Measurements from ENCODE around the gene NUDT14.

The NUDT14 gene

DNA sequence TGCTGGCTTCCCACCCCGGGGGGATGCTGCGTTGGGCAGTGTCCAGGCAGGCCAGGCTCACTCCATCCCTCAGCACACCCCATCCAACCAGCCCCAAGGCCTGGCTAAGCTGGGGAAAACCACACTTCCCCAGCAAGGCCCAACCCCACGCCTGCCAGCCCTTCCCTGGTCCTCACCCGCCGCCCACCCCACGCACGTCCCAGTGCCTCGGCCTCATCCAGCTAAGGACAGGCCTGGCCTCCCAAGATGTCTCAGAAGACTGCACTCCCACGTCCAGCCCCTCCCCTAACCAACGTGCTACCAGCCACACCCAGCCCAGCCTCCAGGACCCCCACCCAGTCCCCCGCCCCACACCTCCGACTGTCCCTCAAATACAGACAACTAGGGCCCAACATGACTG is 22.3 kb downstream of the NUDT14 start:
- DNase-seq (ENCODE audit: low spot score) = no peak

DNA sequence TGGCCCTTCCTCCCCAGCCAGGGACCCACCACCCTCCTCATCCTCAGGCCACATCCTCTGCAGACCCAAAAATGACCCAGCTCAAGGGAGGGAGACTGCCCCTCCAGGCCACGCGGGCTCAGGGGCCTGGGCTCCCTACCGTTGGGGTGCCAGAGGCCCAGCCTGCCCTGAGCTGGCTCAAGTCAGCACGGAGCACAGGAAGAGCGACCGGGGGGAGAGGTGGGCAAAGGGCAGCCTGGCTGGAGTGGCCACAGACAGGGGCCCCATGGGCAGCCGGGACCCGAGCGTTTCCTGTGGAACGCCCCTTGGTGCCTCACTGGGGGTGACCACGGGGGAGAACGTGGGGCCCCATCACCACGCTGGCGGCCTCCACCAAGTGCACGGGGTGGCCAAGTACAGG is 23.2 kb downstream of the NUDT14 start:
- no peak for DNase-seq (ENCODE audit: low spot score)

DNA sequence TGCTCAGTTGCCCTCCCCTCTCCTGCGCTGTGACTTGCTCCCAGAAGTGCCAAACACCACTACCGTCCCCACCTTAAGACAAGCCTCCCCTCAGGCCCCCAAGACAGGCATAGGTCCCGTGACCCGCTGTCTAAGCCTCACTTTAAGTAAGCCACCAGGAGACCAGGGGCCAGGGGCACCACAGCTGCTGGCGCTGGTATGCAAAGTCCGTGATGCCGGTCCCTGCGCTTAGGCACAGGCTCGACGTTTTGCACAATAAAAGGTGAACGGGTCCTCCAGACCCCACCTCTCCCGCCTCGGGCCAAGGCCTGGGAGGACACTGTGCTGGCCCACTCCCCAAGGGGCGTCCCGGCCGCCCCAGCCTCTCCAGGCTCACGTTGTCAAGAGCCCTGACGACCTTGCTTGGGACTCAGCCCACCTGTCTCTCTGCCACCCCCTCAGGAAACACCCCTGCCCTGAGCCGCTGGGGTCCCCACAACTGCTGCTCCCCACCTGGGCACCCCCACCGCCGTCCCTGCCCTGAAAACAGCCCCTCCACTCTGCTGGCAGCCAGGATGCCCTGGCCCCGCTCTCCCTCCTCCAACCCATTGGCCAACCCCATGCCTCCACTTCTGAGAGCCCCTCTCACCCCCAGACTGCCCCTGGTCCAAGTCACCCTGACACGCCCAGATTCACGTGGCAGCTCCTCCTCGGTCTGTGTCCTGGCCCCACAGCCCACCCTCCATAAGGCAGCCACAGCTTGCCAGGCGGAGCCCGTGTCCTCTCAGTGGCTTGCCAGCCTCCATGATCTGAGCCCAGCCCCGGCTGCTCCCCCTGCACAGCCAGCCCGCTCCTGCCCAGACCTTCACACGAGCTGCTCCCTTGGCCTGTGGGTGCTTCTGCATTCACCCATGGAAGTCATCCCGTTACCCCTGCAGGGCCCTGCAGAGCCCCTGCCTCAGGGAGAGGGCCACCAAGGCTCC is 24.4 kb downstream of the NUDT14 start:
- no peak for DNase-seq (ENCODE audit: low spot score)

DNA sequence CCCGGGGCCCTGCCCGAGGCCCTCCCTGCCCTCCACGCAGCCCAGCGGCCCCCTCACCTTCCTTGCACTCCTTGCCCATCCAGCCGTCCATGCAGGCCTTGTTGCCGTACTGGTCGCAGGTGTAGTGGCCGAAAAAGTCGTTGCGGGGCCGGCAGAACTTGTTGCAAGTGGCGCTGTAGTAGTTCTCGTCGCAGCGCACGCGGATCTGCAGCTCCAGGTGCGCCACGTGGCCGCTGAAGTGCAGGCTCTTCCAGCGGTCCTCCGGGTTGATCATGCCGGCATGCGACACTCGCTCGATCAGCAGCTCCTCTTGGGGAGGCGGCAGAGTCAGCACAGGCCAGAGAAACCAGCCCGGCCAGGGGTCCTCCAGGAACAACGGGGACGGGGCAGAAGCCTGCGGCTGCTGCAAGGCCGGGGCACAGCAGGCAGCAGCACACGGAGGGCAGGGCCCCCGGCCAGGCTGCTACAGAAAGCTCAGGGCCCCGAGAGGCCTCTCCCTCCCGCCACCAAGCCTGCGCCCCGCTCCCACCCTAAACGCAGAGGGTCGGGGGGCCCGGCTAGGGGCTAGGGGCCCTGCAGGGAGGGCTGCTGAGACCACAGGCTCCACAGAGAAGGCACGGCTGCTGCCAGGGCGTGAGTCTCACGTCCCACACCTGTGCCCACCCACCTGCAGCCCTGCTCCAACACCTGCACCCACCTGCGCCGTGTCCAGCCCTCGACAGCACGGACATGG is 25.3 kb downstream of the NUDT14 start:
- no peak for DNase-seq (ENCODE audit: low spot score)

DNA sequence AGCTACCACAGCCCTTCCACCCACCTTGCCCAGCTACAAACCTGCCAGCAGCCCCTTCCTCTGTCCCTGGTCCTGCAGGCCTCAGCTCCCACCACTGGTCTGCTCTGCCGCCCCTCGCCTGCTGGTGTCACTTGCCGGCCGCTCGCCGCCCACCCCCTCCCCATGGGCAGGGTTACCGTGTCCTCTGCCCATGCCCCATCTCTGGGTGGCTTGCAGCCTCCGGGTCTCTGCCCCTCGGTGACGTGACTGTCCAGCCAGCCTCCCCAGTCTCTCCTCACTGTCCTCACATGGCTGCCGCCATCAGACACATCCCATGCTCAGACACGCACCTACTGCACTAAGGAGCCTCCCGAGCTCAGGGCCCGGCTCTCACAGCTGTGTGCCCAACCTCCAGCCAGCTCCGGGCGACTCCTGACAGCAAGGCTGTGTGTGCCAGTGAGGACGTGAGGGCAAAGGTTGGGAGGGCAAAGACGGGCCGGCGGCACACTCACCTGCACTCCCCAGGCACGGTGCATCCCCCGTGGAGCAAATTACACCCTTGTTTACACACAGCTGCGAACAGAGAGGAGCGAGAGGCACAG is 26.0 kb downstream of the NUDT14 start:
- DNase-seq (ENCODE audit: low spot score) = no peak

DNA sequence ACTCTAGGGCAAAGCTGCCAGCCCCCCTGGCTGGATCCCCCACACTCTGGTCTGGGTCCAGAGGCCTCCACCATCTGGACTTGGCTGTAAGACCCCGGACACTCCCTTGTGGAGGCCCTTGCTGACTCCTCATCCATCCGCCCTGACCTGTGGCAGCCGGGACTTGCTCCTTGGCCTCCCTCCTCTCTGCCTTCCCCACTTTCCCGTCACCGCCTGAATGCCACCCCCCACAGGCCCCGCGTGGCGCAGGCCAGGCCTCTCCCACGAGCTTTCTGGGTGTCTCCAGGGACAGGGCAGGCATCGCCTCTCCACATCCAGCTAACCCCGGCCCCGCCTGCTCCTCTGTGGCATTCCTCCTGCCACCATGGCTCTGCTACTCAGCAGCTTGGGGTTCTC is 26.6 kb downstream of the NUDT14 start:
- DNase-seq (ENCODE audit: low spot score) = no peak

DNA sequence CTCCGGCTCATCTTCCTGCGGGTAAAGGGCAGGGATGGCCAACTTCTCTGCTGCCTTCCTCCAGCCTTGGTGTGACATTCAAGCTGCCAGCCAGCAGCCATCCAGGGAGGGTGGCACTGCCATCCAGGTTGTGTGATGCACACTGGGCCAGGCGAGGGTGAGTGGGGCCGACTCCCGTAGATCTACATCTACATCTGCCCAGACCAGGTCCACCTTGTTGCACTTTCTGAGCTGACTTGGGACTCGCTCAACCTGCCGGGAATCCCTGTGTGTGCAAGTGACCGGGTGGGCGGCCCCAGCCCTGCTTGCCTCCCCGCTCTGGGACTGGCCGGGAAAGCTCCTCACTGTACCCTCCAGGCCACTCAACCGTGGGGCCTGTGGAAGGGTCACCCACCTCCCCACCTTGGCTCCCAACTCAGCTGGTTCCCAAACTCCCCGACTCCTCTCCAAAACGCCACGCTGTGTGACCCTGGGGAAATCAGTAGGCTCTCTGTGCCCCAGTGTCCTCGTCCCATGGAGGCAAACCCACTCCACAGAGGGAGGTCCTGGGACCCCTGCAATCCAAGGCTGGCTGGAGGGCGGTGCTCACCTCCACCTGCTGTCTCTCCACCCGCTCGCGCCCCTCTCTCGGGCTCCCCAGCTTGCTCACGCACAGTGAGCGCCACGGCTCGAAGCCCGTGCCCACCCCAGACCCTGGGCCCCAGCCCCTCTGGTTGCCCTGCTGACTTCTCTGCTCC is 27.2 kb downstream of the NUDT14 start:
- DNase-seq (ENCODE audit: low spot score) = no peak

DNA sequence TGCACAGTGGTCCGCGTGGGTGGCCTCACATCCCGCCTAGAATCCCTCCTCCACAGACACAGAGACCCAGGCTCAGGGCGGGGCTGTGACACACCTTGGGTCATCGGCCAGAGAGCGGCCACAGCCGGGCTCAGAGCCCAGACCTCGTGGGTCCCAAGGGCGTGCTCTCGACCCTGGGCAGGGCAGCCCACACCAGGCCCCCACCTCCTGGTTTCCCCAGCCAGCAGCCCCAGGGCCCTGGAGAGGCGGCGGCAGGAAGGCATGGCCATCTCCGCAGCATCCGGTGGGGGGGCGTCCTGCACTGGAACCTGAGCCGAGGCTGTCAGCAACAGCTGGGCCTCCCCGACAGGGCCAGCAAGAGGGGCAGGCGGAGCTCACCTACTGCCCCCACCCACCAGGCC is 27.8 kb downstream of the NUDT14 start:
- no peak for DNase-seq (ENCODE audit: low spot score)

DNA sequence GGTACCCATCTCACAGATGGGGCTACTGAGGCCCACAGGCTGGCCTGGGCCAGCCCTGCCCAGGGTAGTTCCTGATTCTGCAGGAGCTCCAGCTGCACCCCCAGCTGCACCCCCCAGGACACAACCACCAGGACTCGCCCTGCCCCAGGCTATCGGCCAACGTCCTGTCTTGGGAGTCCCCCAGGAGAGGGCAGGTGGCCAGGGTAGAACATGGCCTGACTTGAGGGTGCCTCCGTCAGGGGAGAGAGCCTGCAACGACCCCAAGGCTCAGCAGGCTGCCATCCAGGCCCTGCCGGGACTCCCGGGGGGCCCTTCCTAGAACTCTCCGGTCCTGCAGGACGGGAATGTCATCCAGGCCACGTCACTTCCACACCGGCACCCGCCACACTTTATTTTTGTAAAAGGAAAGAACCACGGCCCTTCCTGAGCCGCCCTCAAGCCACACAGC is 28.3 kb downstream of the NUDT14 start:
- no peak for DNase-seq (ENCODE audit: low spot score)

DNA sequence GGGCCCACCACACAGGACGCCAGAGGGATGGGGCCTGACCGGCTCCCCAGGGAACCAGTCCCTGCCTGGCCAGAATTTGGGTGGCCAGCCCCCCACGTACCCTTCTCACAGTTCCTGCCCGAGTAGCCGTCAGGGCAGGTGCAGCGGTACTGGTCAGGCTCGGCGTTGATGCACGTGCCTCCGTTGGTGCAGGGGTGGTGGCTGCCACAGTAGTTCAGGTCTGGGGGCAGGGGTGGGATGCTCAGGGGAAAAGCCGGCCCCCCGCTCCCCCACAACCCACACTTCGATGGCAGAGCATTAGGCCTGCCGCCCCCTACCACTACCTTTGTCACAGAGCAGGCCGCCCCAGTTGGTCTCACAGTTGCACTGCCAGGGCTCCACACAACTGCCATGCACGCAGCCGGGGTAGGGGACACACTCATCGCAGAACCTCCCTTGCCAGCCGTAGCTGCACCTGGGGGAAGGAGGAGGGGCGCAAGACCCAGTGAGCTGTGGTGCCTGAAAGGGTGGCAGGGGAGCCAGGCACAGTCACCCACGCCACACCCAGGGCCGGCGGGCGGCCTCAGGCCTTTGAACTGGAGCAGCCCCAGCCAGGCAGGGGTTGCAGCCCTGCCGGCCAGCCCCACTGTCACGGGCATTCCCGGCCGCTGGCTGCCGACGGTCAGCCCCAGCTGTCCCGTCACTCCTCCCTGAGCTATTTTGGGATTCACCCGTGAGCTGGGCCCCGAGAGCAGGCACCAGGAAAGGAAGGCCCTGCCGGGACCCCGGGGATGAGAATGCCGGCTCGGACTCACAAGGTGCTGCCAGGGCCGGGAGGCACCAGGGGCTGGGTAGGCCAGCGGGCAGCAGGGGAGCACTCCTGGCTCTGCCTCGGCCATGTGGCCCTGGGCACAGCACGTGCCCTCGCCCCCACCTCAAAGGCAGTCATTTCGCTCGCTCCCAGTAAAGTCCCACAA is 29.0 kb downstream of the NUDT14 start:
- no peak for DNase-seq (ENCODE audit: low spot score)

DNA sequence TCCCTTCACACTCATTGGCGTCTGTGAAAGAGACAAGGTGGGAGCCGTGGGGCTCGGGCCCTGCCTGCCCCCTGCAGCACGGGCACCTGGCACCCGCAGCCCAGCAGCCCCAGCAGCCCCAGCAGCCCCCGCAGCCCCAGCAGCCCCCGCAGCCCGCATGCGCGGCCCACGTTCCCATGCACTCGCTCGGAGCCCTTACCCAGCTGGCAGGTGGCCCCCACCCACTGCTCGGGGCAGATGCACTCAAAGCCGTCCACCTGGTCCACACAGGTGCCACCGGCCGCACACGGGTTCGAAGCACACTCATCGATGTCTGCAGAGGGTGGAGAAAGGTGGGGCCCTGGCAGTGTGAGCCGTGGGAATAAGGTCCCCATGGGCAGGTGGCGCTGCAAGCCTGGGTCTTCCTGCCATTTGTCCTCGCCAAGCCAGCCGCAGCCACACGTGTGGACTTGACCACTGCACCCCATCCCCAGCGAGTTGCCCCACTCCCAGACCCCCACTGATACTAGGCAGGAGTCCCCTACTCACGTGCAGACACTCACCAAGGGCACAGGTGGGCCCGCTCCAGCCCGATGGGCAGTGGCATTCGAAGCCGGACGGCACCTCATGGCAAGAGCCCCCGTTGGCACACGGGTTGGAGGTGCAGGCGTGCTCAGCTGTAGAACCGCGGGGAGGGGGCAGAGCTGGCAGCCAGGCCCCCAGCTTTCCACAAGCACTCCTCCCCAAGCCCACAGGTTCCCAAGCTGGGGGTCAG is 29.9 kb downstream of the NUDT14 start:
- DNase-seq (ENCODE audit: low spot score) = no peak

DNA sequence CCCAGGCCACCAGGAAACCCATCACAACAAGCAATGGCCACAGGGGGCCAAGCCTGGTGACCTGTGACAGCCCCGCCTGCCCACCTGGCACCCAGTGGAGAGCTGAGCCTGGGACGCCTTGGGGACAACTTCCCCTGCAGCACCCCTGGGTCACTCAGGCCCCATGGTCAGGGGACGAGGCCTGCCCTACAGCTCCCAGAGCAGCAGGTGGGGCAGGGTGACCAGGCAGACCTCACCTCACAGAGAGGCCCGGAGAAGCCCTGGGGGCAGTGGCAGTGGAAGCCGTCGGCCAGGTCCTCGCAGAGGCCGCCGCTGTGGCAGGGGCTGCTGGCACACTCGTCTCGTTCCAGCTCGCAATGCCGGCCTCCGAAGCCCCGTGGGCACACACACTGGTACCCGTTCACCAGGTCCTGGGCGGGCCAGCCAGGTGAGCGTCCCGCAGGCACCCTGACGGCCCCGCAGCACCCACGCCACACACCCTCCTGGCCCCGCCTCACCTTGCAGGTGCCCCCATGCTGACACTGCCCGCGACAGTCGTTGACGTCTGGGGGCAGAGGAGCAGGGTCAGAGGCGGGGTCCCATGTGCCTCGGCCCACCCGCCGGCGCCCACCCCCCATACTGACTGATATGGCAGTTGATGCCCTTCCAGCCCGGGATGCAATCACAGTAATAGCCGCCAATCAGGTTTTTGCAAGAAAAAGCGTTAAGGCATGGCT is 30.6 kb downstream of the NUDT14 start:
- no peak for DNase-seq (ENCODE audit: low spot score)

DNA sequence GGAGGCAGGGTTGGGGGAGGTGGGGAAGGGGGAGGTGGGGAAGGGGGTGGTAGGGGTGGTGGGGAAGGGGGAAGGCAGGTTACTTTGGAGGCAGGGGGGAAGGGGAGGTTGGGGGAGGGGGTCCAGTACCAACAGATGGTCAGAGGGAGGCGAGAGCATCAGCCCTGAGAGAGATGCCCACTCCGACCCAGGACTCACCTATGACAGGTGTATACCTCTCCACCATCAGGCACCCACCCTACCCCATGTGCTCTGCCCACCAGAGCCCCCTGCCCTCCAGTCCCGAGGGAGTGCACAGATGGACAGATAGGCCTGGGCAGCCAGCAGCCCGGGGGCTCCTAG is 31.1 kb downstream of the NUDT14 start:
- DNase-seq (ENCODE audit: low spot score) = no peak

DNA sequence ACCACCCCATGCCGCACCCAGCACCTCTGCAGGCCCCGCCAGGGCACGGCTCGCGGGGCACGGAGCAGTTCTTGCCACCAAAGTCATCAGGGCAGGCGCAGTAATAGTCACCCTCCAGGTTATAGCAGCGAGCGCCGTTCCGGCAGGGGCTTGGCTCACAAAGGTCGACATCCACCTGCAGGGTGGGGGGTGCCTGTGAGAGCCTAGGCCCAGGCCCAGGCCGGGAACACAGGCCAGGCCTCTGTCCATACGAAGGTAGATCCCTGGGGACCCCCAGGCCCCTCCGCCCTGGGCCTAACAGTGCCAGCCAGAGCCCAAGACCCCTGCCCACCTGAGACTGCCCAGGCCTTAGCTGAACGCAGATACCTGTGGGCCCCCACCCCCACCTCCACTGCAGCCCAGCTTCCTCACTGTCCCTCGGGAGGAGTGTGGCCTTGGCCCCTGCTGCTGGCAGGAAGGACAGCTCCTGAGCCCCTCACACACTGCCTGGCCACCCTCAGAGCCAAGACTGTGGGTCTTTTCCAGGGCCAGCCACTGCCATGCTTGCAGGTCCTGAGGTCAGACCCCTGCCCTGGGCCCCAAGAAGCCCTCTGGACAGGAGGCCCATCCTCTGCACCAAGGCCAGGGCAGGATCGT is 31.8 kb downstream of the NUDT14 start:
- DNase-seq (ENCODE audit: low spot score) = no peak

DNA sequence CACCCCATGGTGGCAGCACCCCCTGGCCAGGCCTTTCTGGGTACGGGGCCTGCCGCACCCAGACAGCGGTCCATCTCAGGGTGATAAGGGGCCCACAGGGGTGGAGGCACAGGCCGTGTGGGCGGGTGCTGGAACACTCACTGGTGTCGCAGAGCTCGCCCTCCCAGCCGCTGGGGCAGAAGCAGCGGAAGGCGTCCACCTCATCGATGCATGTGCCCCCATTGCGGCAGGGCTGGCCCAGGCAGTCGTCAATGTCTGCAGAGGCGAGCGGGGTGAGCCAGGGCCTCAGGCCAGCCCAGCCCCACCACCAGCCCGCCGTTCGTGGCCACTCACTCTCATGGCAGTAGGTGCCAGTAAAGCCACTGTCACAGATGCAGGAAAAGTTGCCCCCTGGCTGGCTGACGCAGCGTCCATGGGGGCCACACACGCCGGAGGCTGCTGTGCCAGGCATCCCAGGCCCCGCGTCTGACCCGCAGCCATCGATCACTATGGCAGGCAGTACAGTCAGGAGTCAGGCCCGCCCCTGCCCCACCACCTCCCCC is 32.4 kb downstream of the NUDT14 start:
- DNase-seq (ENCODE audit: low spot score) = no peak

DNA sequence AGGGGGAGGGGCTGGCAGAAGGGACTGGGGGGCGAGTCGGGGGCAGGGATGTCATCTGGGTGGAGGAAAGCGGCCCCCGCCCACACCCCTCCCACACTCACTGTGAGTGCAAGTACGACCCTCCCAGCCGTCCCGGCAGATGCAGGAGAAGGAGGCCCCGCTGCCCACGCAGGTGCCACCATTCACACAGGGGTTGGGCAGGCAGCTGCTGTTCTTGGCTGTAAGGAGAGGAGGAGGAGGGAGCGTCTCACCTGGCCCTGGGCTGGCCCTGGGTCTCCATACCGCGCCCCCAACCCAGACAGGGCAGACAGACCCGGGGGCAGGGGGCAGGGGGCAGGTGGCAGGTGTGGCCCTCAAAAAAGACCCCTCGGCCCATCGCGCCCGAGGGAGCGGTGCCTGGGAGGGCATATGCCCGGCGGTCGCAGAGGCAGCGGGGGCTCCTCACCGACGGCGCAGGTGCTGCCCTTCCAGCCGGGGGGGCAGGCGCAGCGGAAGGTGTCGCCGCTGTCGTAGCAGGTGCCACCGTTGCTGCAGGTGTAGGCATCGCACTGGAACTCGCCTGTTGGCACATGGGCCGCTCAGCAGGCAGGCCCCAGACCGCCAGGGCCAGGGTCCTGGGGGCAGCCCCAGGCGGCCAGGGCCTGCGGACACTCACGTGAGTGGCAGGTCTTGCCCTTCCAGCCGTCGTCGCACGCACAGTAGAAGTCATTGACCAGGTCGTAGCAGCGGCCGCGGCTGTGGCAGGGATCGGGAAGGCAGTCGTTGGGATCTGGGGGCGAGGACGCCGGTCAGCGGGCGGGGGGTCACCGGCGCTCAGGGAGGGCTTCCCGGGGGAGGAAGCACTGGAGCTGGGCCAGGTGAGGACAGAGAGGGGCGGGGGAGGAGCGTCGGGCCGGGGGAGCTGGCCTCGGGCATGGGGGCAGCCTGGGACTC is 33.2 kb downstream of the NUDT14 start:
- DNase-seq (ENCODE audit: low spot score) = no peak

DNA sequence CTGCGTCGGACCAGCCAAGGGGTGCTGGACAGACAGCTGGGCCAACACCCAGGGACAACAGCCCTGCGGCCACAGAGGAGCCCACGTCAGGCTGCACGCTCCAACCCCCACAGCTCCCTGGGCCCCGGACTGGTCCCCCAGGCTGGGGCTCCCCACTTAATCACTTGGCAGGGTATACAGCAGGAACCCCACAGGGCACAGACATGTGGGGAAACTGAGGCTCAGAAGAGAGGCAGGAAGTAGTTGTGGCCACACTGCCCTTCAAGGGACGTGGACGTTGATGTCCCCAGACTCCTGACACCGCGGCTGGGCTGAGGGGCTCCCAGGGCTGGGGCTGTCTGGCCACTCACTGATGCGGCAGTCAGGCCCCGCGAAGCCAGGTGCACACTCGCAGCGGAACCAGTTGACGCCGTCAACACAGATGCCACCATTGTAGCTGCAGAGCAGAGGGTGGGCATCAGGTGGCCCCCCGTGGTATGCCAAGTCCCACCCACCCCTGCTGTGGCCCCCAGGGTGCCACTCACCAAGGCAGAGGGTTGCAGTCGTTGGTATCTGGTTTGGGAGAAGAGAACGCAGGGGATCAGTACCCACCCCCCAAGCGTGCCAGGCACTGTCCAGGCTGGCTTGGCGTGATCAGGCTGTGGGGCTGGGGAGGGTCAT is 34.0 kb downstream of the NUDT14 start:
- no peak for DNase-seq (ENCODE audit: low spot score)
